Thyroid gland (tissue), 4 donors: ENCODE measurements around the gene ASCL2.

ENCODE experiments used
- POLR2A ChIP-seq, 2 donors: fragments of 450-650 bp; IDR thresholded peaks; one replicate each; pipeline ENCODE4 v1.6.1; 2017; ENCODE audit warnings: antibody characterized with exemption in 2 of 2, mild to moderate bottlenecking in 2 of 2, moderate library complexity in 1 of 2
- TF ChIP-seq, protein P1 (sequence below), 6 experiments: fragments of 200-600 bp in 3 of 6; fragments of 450-650 bp in 3 of 6; sonication (generic) in 3 of 6; IDR thresholded peaks; one replicate each; pipeline ENCODE4 v1.5.1; 2016 to 2019; ENCODE audit warnings: antibody characterized with exemption in 6 of 6, mild to moderate bottlenecking in 2 of 6, inconsistent platforms in 1 of 6, moderate library complexity in 1 of 6

DNA sequence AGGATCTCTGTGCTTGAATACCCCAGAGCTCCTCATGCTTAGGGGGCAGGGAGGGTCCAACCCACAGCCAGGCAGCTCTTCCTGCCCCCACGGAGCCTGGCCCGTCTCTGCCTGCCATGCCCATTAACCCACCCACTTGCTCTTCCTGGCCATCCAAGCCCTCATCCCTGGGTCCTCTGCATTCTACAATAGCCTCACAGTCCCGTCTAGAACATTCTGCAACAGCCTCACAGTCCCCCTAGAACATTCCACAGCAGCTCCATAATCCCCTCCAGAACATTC lies 46.5 kb upstream of the ASCL2 start:
- TF ChIP-seq, protein P1, sequence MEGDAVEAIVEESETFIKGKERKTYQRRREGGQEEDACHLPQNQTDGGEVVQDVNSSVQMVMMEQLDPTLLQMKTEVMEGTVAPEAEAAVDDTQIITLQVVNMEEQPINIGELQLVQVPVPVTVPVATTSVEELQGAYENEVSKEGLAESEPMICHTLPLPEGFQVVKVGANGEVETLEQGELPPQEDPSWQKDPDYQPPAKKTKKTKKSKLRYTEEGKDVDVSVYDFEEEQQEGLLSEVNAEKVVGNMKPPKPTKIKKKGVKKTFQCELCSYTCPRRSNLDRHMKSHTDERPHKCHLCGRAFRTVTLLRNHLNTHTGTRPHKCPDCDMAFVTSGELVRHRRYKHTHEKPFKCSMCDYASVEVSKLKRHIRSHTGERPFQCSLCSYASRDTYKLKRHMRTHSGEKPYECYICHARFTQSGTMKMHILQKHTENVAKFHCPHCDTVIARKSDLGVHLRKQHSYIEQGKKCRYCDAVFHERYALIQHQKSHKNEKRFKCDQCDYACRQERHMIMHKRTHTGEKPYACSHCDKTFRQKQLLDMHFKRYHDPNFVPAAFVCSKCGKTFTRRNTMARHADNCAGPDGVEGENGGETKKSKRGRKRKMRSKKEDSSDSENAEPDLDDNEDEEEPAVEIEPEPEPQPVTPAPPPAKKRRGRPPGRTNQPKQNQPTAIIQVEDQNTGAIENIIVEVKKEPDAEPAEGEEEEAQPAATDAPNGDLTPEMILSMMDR (IDR thresholded peaks at IDR 0.05) = no peak
- no peak for TF ChIP-seq POLR2A (IDR thresholded peaks at IDR 0.05)
